Measurements from ENCODE around the gene HEXB. TPM values are rescaled to one million over a fixed set of nuclear protein-coding genes. Genes with fewer than 3 reads are reported as not detected.

Gene HEXB
- polyA plus RNA-seq, 1 donor from 2014 or later = 23.1 TPM

DNA sequence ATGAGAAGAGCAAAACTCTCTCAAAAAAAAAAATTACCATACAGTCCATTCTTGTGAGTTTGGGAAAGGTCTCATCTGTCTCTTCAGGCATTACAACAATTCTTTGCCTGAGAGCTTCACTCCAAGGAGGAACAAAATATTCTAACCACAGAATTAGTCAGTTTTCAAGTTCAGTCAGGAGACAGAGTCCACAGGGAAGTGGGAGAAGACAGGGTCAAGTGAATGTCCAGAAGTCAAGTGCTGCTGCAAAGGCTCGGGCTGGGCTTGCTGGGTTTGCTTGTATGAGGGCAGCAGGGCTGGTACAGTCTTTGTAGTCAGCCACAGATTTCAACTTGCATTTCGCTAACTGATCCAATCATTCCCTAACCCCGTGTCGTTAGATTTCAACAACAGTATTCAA is 17.6 kb upstream of the HEXB start:
- Histone ChIP-seq H3K27ac (ENCODE audit: low read length) (no peak overlapping the region), H4K20me1 (ENCODE audit: insufficient read depth) (no peaks in the 10 kb centered on the region), H3F3A (ENCODE audit: insufficient read depth, low read length, poor library complexity, severe bottlenecking) (no peaks in the 10 kb centered on the region), H3K79me2 (replicated peaks; ENCODE audit: insufficient read depth, low read length) (no peaks in the 10 kb centered on the region), H3K4me2 (ENCODE audit: low read length) (no peak overlapping the region), H3K27me3 (ENCODE audit: insufficient read depth, low read depth, low read length) (no peaks in the 10 kb centered on the region), H3K9me3 (ENCODE audit: low read length) (no peaks in the 10 kb centered on the region), H2AFZ (ENCODE audit: low read depth, low read length) (no peak overlapping the region), H3K9me2 (ENCODE audit: insufficient read depth, low read length) (no peaks in the 10 kb centered on the region), H3K36me3 (ENCODE audit: insufficient read depth, low read length) (no peaks in the 10 kb centered on the region), H3K4me3 (ENCODE audit: low read length) (no peak overlapping the region), H3K9ac (ENCODE audit: low read length) (no peak overlapping the region)
- TF ChIP-seq POLR2AphosphoS5 (IDR thresholded peaks at IDR 0.05) = no peak
- TF ChIP-seq, protein P1, sequence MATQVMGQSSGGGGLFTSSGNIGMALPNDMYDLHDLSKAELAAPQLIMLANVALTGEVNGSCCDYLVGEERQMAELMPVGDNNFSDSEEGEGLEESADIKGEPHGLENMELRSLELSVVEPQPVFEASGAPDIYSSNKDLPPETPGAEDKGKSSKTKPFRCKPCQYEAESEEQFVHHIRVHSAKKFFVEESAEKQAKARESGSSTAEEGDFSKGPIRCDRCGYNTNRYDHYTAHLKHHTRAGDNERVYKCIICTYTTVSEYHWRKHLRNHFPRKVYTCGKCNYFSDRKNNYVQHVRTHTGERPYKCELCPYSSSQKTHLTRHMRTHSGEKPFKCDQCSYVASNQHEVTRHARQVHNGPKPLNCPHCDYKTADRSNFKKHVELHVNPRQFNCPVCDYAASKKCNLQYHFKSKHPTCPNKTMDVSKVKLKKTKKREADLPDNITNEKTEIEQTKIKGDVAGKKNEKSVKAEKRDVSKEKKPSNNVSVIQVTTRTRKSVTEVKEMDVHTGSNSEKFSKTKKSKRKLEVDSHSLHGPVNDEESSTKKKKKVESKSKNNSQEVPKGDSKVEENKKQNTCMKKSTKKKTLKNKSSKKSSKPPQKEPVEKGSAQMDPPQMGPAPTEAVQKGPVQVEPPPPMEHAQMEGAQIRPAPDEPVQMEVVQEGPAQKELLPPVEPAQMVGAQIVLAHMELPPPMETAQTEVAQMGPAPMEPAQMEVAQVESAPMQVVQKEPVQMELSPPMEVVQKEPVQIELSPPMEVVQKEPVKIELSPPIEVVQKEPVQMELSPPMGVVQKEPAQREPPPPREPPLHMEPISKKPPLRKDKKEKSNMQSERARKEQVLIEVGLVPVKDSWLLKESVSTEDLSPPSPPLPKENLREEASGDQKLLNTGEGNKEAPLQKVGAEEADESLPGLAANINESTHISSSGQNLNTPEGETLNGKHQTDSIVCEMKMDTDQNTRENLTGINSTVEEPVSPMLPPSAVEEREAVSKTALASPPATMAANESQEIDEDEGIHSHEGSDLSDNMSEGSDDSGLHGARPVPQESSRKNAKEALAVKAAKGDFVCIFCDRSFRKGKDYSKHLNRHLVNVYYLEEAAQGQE (IDR thresholded peaks at IDR 0.05; ENCODE audit: borderline replicate concordance) = no peak
- TF ChIP-seq EZH2 (IDR thresholded peaks at IDR 0.05; ENCODE audit: borderline replicate concordance, insufficient read depth, low read length, poor library complexity, severe bottlenecking) = no peak
- TF ChIP-seq, protein P2, sequence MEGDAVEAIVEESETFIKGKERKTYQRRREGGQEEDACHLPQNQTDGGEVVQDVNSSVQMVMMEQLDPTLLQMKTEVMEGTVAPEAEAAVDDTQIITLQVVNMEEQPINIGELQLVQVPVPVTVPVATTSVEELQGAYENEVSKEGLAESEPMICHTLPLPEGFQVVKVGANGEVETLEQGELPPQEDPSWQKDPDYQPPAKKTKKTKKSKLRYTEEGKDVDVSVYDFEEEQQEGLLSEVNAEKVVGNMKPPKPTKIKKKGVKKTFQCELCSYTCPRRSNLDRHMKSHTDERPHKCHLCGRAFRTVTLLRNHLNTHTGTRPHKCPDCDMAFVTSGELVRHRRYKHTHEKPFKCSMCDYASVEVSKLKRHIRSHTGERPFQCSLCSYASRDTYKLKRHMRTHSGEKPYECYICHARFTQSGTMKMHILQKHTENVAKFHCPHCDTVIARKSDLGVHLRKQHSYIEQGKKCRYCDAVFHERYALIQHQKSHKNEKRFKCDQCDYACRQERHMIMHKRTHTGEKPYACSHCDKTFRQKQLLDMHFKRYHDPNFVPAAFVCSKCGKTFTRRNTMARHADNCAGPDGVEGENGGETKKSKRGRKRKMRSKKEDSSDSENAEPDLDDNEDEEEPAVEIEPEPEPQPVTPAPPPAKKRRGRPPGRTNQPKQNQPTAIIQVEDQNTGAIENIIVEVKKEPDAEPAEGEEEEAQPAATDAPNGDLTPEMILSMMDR (IDR thresholded peaks at IDR 0.05; ENCODE audit: poor library complexity, severe bottlenecking) = no peak

DNA sequence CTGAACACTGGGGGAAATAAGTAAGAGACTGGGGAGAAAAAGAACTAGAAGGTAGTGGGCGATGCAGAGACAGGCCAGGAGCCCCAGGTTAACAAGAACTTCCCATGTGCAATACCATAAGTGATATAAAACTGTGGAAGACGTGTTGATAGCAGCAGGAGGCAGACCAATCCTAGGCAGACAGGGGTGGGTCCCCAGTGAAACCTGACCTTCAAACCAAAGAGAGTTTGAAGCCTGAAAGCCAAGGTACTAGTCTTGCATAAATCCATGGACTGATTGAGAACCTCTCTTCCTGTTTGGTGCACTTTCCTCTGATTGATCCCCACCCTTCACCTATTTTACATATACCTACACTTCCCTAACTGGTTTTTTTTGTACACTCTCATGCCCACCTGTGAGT is 15.2 kb upstream of the HEXB start:
- Histone ChIP-seq H3K4me2 (ENCODE audit: low read length) (no peak overlapping the region), H3K9me2 (ENCODE audit: insufficient read depth, low read length) (no peaks in the 10 kb centered on the region), H3K36me3 (ENCODE audit: insufficient read depth, low read length) (no peaks in the 10 kb centered on the region), H3F3A (ENCODE audit: insufficient read depth, low read length, poor library complexity, severe bottlenecking) (no peaks in the 10 kb centered on the region), H4K20me1 (ENCODE audit: insufficient read depth) (no peaks in the 10 kb centered on the region), H3K4me3 (ENCODE audit: low read length) (no peak overlapping the region), H3K27ac (ENCODE audit: low read length) (no peak overlapping the region), H3K79me2 (replicated peaks; ENCODE audit: insufficient read depth, low read length) (no peaks in the 10 kb centered on the region), H3K27me3 (ENCODE audit: insufficient read depth, low read depth, low read length) (no peaks in the 10 kb centered on the region), H3K9ac (ENCODE audit: low read length) (no peak overlapping the region), H3K9me3 (ENCODE audit: low read length) (no peaks in the 10 kb centered on the region), H2AFZ (ENCODE audit: low read depth, low read length) (no peak overlapping the region)
- no peak for TF ChIP-seq EZH2 (IDR thresholded peaks at IDR 0.05; ENCODE audit: borderline replicate concordance, insufficient read depth, low read length, poor library complexity, severe bottlenecking)
- no peak for TF ChIP-seq TAF1 (IDR thresholded peaks at IDR 0.05; ENCODE audit: low read depth)
- TF ChIP-seq, protein P2 (IDR thresholded peaks at IDR 0.05; ENCODE audit: poor library complexity, severe bottlenecking) = no peak
- TF ChIP-seq SMC3 (conservative IDR thresholded peaks at IDR 0.05; ENCODE audit: poor library complexity) = no peak
- no peak for TF ChIP-seq MXI1 (conservative IDR thresholded peaks at IDR 0.05; ENCODE audit: poor library complexity, severe bottlenecking)
- TF ChIP-seq, protein P1 (IDR thresholded peaks at IDR 0.05; ENCODE audit: borderline replicate concordance) = no peak
- no peak for TF ChIP-seq POLR2AphosphoS5 (IDR thresholded peaks at IDR 0.05)
- TF ChIP-seq EP300 (conservative IDR thresholded peaks at IDR 0.05; ENCODE audit: poor library complexity, severe bottlenecking) = no peak
- no peak for TF ChIP-seq RAD21 (conservative IDR thresholded peaks at IDR 0.05)

Measured in neural cell (in vitro differentiated cells).